Activated gamma-delta T cell treated with anti-CD3 and anti-CD28 coated beads, Interleukin-2, amount 50 U/mL, for 16 hours (primary cell): Measurements from ENCODE around the gene ANKRD11.
"Not testable (repeated sequence)": the region's sequence is repeated elsewhere in the genome, so short reads cannot be mapped to it uniquely, and the experiment has no call there.

Experiments used
- DNase-seq: peaks from one replicate; pipeline ENCODE4 v3.0.0-alpha.2; 2020; ENCODE audit warnings: low read depth

Gene ANKRD11

GRCh38 chr16:89344846-89345611 is 145.3 kb downstream of the ANKRD11 start:
- no peak for DNase-seq

- no peak for DNase-seq
Observed at GRCh38 chr16:89344458-89344834, 145.9 kb downstream of the ANKRD11 start.

GRCh38 chr16:89343501-89344457 is 146.6 kb downstream of the ANKRD11 start:
- no peak for DNase-seq

- no peak for DNase-seq
Observed at GRCh38 chr16:89341697-89342694, 148.4 kb downstream of the ANKRD11 start.

GRCh38 chr16:89341279-89341678 is 149.1 kb downstream of the ANKRD11 start:
- DNase-seq = no peak

GRCh38 chr16:89338863-89339262 is 151.5 kb downstream of the ANKRD11 start:
- no peak for DNase-seq

- DNase-seq = no peak
Observed at GRCh38 chr16:89337965-89338364, 152.4 kb downstream of the ANKRD11 start.

GRCh38 chr16:89335803-89336485 is 154.4 kb downstream of the ANKRD11 start:
- DNase-seq = no peak

GRCh38 chr16:89334988-89335802 is 155.2 kb downstream of the ANKRD11 start:
- DNase-seq = no peak

GRCh38 chr16:89334461-89334860 is 155.9 kb downstream of the ANKRD11 start:
- DNase-seq = no peak

- DNase-seq = no peak
Observed at GRCh38 chr16:89334050-89334449, 156.3 kb downstream of the ANKRD11 start.

GRCh38 chr16:89333401-89334001 is 156.9 kb downstream of the ANKRD11 start:
- not testable (repeated sequence) for DNase-seq

- DNase-seq = no peak
Observed at GRCh38 chr16:89332902-89333245, 157.5 kb downstream of the ANKRD11 start.

- DNase-seq = no peak
Observed at GRCh38 chr16:89332243-89332901, 158.0 kb downstream of the ANKRD11 start.

- DNase-seq = no peak
Observed at GRCh38 chr16:89331371-89332109, 158.8 kb downstream of the ANKRD11 start.

- no peak for DNase-seq
Observed at GRCh38 chr16:89330177-89330856, 160.0 kb downstream of the ANKRD11 start.

- DNase-seq = not testable (repeated sequence)
Observed at GRCh38 chr16:89329830-89330176, 160.6 kb downstream of the ANKRD11 start.
